GM21381 (cell line): ENCODE results near the gene INPP5F.
"Not testable (repeated sequence)": the region's sequence is repeated elsewhere in the genome, so short reads cannot be mapped to it uniquely, and the experiment has no call there.

Experiments
- ATAC-seq: cut with Tn5 transposase; IDR thresholded peaks from one replicate; pipeline ENCODE4 v1.9.1; 2021; ENCODE audit warnings: mild to moderate bottlenecking, moderate library complexity; ENCODE audit not compliant: unreplicated experiment

INPP5F gene

GRCh38 chr10:119860866-119861607 is 135.2 kb downstream of the INPP5F start:
- no peak for ATAC-seq

DNA sequence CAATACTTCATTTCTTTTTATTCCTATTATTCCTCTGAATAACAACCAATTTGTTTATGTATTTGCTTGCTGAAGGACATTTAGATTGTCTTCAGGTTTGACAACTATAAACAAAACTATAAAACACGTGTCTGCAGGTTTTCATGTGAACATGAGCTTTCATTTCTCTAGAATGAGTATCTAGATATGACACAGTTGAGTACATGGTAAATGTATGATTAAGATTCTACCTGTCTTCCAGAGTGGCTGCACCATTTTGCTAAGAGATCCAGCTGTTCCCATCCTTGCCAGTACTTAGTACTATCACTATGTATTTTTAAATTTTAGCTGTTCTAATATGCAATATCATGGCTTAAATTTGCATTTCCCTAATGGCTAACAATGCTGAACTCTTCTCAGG is 136.7 kb downstream of the INPP5F start:
- ATAC-seq, result no peak

DNA sequence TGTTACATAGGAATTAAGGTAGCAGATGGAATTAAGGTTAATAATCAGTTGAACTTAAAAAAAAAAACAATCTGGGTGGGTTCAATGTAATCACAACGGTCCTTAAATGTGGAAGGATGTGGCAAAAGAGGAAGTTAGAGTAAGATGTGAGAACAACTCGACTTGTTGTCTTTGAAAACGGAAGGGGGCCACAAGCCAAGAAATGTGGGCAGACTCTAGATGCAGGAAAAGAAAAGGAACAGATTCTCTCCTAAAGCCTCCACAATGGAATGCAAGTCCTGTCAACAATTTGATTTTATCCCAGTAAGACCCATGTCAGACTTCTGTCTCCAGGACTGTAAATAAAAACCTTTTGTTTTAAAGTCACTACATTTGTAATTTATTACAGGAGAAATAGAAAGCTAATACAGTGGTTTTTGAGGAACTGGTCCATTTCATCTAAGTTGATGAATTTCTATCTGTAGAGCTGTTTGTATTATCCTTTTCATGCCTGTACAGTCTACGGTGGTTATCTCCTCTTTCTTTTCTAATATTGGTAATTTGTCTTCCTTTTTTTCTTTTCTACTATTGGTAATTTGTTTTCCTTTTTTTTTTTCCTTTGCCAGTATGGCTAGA is 138.2 kb downstream of the INPP5F start:
- ATAC-seq, result no peak

- no peak for ATAC-seq
These were observed 139.9 kb downstream of the INPP5F start for GRCh38 chr10:119865699-119866240.

GRCh38 chr10:119867317-119867716 is 141.5 kb downstream of the INPP5F start:
- ATAC-seq, result no peak

DNA sequence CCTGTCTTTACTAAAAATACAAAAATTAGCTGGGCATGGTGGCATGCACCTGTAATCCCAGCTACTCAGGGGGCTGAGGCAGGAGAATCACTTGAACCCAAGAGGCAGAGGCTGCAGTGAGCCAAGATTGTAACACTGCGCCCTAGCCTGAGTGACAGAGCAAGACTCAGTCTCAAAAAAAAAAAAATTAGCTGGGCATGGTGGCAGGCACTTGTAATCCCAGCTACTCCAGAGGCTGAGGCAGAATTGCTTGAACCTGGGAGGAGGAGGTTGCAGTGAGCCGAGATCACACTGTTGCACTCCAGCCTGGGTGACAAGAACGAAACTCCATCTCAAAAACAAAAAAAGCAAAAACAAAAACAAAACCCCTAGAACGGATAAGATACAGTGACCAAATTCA is 143.5 kb downstream of the INPP5F start:
- not testable (repeated sequence) for ATAC-seq

DNA sequence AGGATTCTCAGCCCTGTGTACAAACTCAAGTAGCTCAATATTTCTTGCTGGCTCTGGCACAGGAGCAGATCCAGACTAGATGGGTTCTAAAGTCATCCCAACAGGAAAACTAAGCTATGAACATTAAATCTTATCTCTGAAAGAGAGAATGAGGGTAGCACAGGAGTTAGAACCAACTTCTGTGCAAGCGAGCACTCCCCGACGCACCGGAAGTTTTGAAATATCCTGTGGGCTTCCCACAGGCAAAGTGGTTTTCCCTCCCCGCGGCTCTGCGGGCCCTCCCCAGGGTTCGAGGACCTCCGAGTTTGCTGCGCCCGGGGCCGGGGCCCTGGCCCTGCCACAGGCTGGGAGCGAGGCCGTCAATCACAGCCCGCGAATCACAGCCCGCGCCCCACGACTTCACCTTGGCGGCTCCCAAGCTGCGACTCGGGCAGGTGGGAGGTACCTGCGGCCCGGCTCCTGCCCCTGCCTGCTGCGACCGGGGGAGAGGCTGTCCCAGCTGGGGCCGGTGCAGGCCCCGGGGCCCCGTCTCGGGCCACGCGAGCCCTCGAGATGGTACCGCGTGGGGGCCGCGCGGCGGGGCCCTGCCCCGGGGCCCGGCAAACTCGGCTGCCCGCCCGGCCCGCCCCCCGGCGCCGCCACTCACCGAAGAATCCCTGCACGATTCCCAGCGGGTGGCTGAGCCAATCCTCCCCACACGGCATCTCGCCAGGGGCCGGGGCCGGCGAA is 146.2 kb downstream of the INPP5F start:
- ATAC-seq, result peak; percentile 42

GRCh38 chr10:119872610-119872859 is 146.7 kb downstream of the INPP5F start, which contains the start of gene MCMBP:
Gene MCMBP (minus strand): TSS chr10:119872843. CDS start chr10:119872584, 259 bp downstream.
- no peak for ATAC-seq

DNA sequence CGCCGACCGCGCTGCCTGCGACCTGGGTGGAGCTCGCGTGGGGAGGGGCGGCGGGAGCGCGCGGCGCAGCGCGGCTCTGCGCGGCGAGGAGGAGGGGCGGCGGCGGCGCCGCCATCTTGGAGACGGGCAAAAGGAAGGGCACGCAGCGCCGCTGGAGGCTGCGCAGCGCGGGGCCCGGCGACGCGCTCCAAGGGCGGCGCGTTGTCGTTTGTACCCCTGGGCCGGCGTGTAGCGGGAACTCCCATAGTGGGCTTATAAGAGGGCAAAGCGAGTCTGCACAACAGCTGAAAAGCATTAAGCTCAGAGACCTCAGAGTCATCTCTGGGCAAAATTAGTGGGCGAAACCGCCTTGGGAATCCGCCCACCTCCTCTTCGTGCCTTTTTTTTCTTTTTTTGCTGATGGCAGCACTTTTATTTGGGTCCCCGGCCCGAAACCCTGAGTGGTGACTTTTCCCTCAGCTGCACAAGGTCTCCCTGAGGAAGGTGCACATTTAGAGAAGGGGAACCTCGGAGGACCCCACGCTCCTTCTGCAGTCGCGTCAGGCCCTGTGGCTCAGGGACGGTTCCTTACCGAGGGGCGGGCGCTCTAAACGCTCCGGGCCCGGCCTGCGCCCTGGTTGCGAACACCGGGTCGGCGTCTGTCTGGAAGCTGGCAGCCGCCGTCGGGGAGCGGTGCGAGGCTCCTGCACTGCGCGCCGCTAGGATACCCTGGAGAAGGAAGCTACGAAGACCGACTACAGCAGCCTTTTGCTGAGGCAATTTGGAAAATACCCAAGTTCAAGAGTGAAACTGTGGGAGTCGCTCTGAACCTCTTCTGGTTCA is 147.2 kb downstream of the INPP5F start:
- ATAC-seq, result peak; percentile 92

DNA sequence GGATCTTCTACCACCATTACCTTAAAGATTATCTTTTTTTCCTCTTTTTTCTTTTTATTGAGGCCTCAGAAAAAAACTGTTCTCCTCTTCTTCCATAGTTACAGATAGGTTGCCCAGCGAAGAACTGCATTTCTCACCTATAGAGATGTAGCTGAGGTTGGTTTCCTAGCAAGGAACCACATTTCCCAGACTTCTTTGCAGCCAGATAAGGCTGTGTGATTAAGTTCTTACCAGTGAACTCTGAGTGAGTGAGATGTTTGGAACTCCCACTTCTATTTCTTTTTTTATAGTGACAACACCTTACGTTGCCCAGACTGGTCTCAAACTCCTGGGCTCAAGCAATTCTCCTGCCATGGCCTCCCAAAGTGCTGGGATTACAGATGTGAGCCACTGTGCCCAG is 152.7 kb downstream of the INPP5F start:
- ATAC-seq, result no peak
